Peyer's patch (tissue), 4 donors: ENCODE results near the gene GPR87. TPM values are rescaled to one million over a fixed set of nuclear protein-coding genes. Genes with fewer than 3 reads are reported as not detected.

Experiments
- DNase-seq, 3 donors: peaks; one replicate each; pipeline ENCODE4 v3.0.0-alpha.2; 2017 to 2019
- H3K27ac ChIP-seq, 4 donors: fragments of 200-600 bp; sonication (generic); one replicate each; pipeline ENCODE4 v1.5.1; 2016 to 2019
- H3K27me3 ChIP-seq, 2 donors: fragments of 200-600 bp; sonication (generic); one replicate each; pipeline ENCODE4 v1.5.1; 2019
- H3K36me3 ChIP-seq, 3 donors: fragments of 200-600 bp; sonication (generic); one replicate each; pipeline ENCODE4 v1.5.1; 2016 to 2019
- H3K4me1 ChIP-seq, 4 donors: fragments of 200-600 bp; sonication (generic); one replicate each; pipeline ENCODE4 v1.5.1; 2016 to 2019
- H3K4me3 ChIP-seq, 4 donors: fragments of 200-600 bp; sonication (generic); 1 replicate in 3 of 4; 2 replicates in 1 of 4; pipeline ENCODE4 v1.5.1; 2016 to 2019; ENCODE audit warnings: mild to moderate bottlenecking in 1 of 4
- H3K9me3 ChIP-seq, 4 donors: fragments of 200-600 bp; sonication (generic); one replicate each; pipeline ENCODE4 v1.5.1; 2016 to 2019; ENCODE audit warnings: mild to moderate bottlenecking in 1 of 4
- CTCF ChIP-seq, 6 experiments: fragments of 450-650 bp in 4 of 6; fragments of 200-600 bp in 2 of 6; sonication (generic) in 1 of 6; IDR thresholded peaks; one replicate each; pipeline ENCODE4 v1.5.1; 2017 to 2019; ENCODE audit warnings: antibody characterized with exemption in 6 of 6, mild to moderate bottlenecking in 3 of 6, moderate library complexity in 1 of 6
- POLR2A ChIP-seq, 2 donors: fragments of 450-650 bp; IDR thresholded peaks; one replicate each; pipeline ENCODE4 v1.5.1; 2017; ENCODE audit warnings: antibody characterized with exemption in 2 of 2, mild to moderate bottlenecking in 2 of 2, moderate library complexity in 2 of 2
- total RNA-seq, 4 donors: library from RNA; depleted of rRNA; stranded (reverse); fragments of >200 nt; gene quantifications; one replicate each; pipeline ENCODE4 v1.1.0, GENCODE V29; 2016

Gene GPR87
- total RNA-seq, 4 donors from 2014 or later, result not detected

DNA sequence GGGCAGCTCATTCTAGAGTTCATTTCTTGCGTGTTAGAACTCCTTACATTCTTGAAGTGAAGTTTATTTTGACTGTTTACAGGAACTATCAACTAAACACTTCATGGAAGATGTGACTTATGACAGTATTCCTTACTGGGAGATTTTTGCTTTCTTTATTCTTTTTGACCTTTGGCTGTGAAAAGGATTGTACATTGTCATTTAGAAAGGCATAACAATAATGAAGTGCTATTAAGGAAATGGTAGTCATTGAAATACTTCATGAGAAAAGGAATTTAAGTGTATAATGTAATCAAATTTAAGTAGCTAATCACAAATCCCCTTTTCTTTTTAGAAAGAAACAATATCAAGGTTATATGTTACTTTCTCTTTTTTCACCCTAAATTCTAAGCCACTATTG is 49.6 kb downstream of the GPR87 start:
- H3K4me1 ChIP-seq, result no peaks in the 10 kb centered on the region
- no peaks in the 10 kb centered on the region for H3K36me3 ChIP-seq
- no peak overlapping the region for H3K4me3 ChIP-seq
- H3K27me3 ChIP-seq, result no peaks in the 10 kb centered on the region
- TF ChIP-seq CTCF (IDR thresholded peaks at IDR 0.05) (no peak), POLR2A (IDR thresholded peaks at IDR 0.05) (no peak)
- H3K9me3 ChIP-seq, result no peaks in the 10 kb centered on the region
- DNase-seq, result no peak
- H3K27ac ChIP-seq, result peak overlapping the region in 2 of 4 donors; percentile 22 to 69

- Histone ChIP-seq H3K9me3 (no peaks in the 10 kb centered on the region), H3K27ac (peak overlapping the region in 2 of 4 donors; percentile 49 to 69), H3K36me3 (no peaks in the 10 kb centered on the region), H3K4me1 (no peaks in the 10 kb centered on the region), H3K4me3 (no peak overlapping the region), H3K27me3 (no peaks in the 10 kb centered on the region)
- TF ChIP-seq POLR2A (IDR thresholded peaks at IDR 0.05), result no peak
- no peak for TF ChIP-seq CTCF (IDR thresholded peaks at IDR 0.05)
- peak in 2 of 3 donors; percentile 53 to 77 for DNase-seq
Observed at GRCh38 chr3:151265866-151266265, 50.8 kb downstream of the GPR87 start.

DNA sequence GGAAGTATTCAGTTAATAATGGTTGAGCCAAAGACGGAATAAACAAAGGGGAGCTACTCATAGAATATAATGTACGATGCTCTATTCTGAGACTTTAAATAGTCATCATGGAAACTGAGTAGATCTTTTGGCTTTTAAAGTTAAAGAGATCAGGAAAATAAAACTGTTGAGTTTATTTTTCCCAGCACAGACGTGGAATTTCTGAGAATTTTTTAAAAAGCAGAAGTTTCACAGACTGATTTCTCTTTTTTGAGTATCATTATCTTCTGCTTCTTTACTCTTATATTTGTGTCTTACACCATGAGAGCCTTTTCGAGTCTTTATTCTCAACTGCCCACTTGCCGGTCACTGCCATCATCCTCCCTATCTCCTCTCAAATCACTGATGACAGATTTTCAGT is 51.5 kb downstream of the GPR87 start:
- H3K4me3 ChIP-seq, result no peak overlapping the region
- no peak for TF ChIP-seq CTCF (IDR thresholded peaks at IDR 0.05)
- no peak for TF ChIP-seq POLR2A (IDR thresholded peaks at IDR 0.05)
- H3K4me1 ChIP-seq, result no peaks in the 10 kb centered on the region
- peak overlapping the region in 2 of 4 donors; percentile 49 to 69 for H3K27ac ChIP-seq
- no peaks in the 10 kb centered on the region for H3K9me3 ChIP-seq
- no peak for DNase-seq
- no peaks in the 10 kb centered on the region for H3K27me3 ChIP-seq
- no peaks in the 10 kb centered on the region for H3K36me3 ChIP-seq

DNA sequence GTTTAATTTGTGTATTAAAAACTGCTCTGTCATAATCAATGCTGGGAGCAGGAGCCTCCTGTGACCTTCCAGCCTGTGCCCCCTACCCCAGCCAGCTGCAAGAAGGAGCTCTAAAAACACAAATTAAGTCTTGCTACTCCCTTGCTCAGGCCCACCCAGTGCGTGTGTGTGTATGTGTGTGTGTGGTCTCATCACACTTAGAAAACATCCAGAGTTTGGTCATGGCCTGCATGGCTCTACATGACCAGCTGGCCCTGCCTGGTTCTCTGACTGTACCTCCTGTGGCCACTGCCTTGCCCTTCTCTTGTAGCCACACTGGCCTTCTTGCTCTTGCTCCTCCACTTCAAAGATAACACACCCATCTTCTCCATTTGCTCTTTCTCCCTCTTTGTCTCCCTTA is 52.0 kb downstream of the GPR87 start:
- H3K27ac ChIP-seq, result peak overlapping the region in 3 of 4 donors; percentile 32 to 69 (median 49)
- no peaks in the 10 kb centered on the region for H3K9me3 ChIP-seq
- no peak overlapping the region for H3K4me3 ChIP-seq
- H3K27me3 ChIP-seq, result no peaks in the 10 kb centered on the region
- DNase-seq, result no peak
- TF ChIP-seq POLR2A (IDR thresholded peaks at IDR 0.05), result no peak
- no peak for TF ChIP-seq CTCF (IDR thresholded peaks at IDR 0.05)
- no peaks in the 10 kb centered on the region for H3K36me3 ChIP-seq
- H3K4me1 ChIP-seq, result no peaks in the 10 kb centered on the region

- Histone ChIP-seq H3K4me3 (no peak overlapping the region), H3K27ac (peak overlapping the region in 2 of 4 donors; percentile 42 to 69), H3K36me3 (no peaks in the 10 kb centered on the region), H3K27me3 (no peaks in the 10 kb centered on the region), H3K9me3 (no peaks in the 10 kb centered on the region), H3K4me1 (no peaks in the 10 kb centered on the region)
- no peak for DNase-seq
- TF ChIP-seq CTCF (IDR thresholded peaks at IDR 0.05), result no peak
- TF ChIP-seq POLR2A (IDR thresholded peaks at IDR 0.05), result no peak
Observed at GRCh38 chr3:151262871-151263525, 53.6 kb downstream of the GPR87 start.
